HG03103 (cell line): Measurements from ENCODE around the gene ABHD1.

Experiments
- ATAC-seq: cut with Tn5 transposase; IDR thresholded peaks from one replicate; pipeline ENCODE4 v1.9.1; 2021; ENCODE audit warnings: low read depth; ENCODE audit not compliant: unreplicated experiment

ABHD1 gene

GRCh38 chr2:27086724-27087593 lies 36.7 kb upstream of the ABHD1 start, which contains the start of gene KHK:
KHK (plus strand) TSS chr2:27086772; CDS start chr2:27087260, 488 bp downstream.
- no peak for ATAC-seq

- ATAC-seq, result no peak
Measured at GRCh38 chr2:27087823-27088410, 35.7 kb upstream of the ABHD1 start.

- no peak for ATAC-seq
Measured at GRCh38 chr2:27088634-27089033, 35.0 kb upstream of the ABHD1 start.

- no peak for ATAC-seq
Measured at GRCh38 chr2:27089111-27089954, 34.3 kb upstream of the ABHD1 start.

GRCh38 chr2:27091746-27092695 lies 31.6 kb upstream of the ABHD1 start:
- ATAC-seq, result no peak

- no peak for ATAC-seq
Measured at GRCh38 chr2:27092696-27093429, 30.8 kb upstream of the ABHD1 start.

GRCh38 chr2:27093430-27094352 lies 29.9 kb upstream of the ABHD1 start:
- ATAC-seq, result no peak

GRCh38 chr2:27094353-27094984 lies 29.1 kb upstream of the ABHD1 start:
- ATAC-seq, result no peak

- no peak for ATAC-seq
Measured at GRCh38 chr2:27095427-27095744, 28.2 kb upstream of the ABHD1 start.

GRCh38 chr2:27095745-27096651 lies 27.6 kb upstream of the ABHD1 start:
- no peak for ATAC-seq

- ATAC-seq, result no peak
Measured at GRCh38 chr2:27096748-27097297, 26.8 kb upstream of the ABHD1 start.

- no peak for ATAC-seq
Measured at GRCh38 chr2:27097341-27097740, 26.3 kb upstream of the ABHD1 start.

- no peak for ATAC-seq
Measured at GRCh38 chr2:27099334-27099955, 24.2 kb upstream of the ABHD1 start.

- no peak for ATAC-seq
Measured at GRCh38 chr2:27100036-27100435, 23.6 kb upstream of the ABHD1 start.

- ATAC-seq, result no peak
Measured at GRCh38 chr2:27102329-27102728, 21.3 kb upstream of the ABHD1 start.

- no peak for ATAC-seq
Measured at GRCh38 chr2:27105981-27106380, 17.6 kb upstream of the ABHD1 start.
